HEK293 (cell line): Measurements from ENCODE around the gene TRIM46.
A peak's percentile ranks its signal among the peaks of the same experiment; 100 is the strongest.

Experiments used
- CTCF ChIA-PET: fragments of 350-600 bp; formaldehyde crosslinking; extraction: SDS; loops from one replicate; lab custom pipeline; 2021; ENCODE audit warnings: antibody characterized with exemption; lab: Yijun Ruan, JAX
- POLR2A ChIA-PET: fragments of 300-600 bp; formaldehyde crosslinking; extraction: SDS; loops from one replicate; lab custom pipeline; 2020; ENCODE audit warnings: antibody characterized with exemption, inconsistent platforms; lab: Yijun Ruan, JAX
- H3K27ac ChIP-seq: fragments of 200-500 bp; sonication (Bioruptor generic); 2 replicates; pipeline ENCODE4 v1.5.1; 2014; ENCODE audit warnings: low read depth, low read length, control low read depth, inconsistent platforms; ENCODE audit errors: extremely low read depth
- H3K36me3 ChIP-seq, 2 experiments: fragments of 200-500 bp in 1 of 2; sonication (Bioruptor generic) in 1 of 2; 1 replicate in 1 of 2; 2 replicates in 1 of 2; pipeline ENCODE4 v1.5.1; 2014 to 2017; ENCODE audit warnings: inconsistent platforms in 2 of 2, low read length in 2 of 2; ENCODE audit not compliant: control insufficient read depth in 2 of 2, insufficient read depth in 1 of 2
- H3K4me1 ChIP-seq: fragments of 200-500 bp; sonication (Bioruptor generic); 2 replicates; pipeline ENCODE4 v1.5.1; 2014; ENCODE audit warnings: mild to moderate bottlenecking, low read length, inconsistent platforms; ENCODE audit not compliant: control insufficient read depth, insufficient read depth
- H3K4me3 ChIP-seq: 2 replicates; pipeline ENCODE4 v1.5.1; 2011; ENCODE audit warnings: low read depth, mild to moderate bottlenecking, control low read depth, low read length, moderate library complexity
- H3K9me3 ChIP-seq: fragments of 200-500 bp; sonication (Bioruptor generic); 2 replicates; pipeline ENCODE4 v1.5.1; 2014; ENCODE audit warnings: low read depth, low read length, inconsistent platforms; ENCODE audit not compliant: control insufficient read depth, insufficient read depth
- EGR2 ChIP-seq: fragments of 450-650 bp; formaldehyde crosslinking; IDR thresholded peaks from 2 replicates; pipeline ENCODE4 v1.5.1; 2016; ENCODE audit warnings: low read depth, missing biosample characterization, missing genetic modification characterization
- GLIS2 ChIP-seq: fragments of 450-650 bp; formaldehyde crosslinking; IDR thresholded peaks from 2 replicates; pipeline ENCODE4 v1.5.1; 2016; ENCODE audit warnings: missing biosample characterization, missing genetic modification characterization
- IKZF3 ChIP-seq: fragments of 450-650 bp; IDR thresholded peaks from 2 replicates; pipeline ENCODE4 v1.5.0; 2018; ENCODE audit warnings: missing biosample characterization, mild to moderate bottlenecking, missing genetic modification characterization, moderate library complexity
- SCRT1 ChIP-seq: fragments of 450-650 bp; formaldehyde crosslinking; IDR thresholded peaks from 2 replicates; pipeline ENCODE4 v1.5.1; 2016; ENCODE audit warnings: missing biosample characterization, missing genetic modification characterization, borderline replicate concordance
- ZBTB48 ChIP-seq: fragments of 450-650 bp; formaldehyde crosslinking; IDR thresholded peaks from 2 replicates; pipeline ENCODE4 v1.5.1; 2016; ENCODE audit warnings: missing biosample characterization, missing genetic modification characterization
- ZNF426 ChIP-seq: fragments of 450-650 bp; formaldehyde crosslinking; IDR thresholded peaks from 2 replicates; pipeline ENCODE4 v1.5.1; 2017; ENCODE audit warnings: missing biosample characterization, missing genetic modification characterization, mild to moderate bottlenecking, inconsistent platforms, moderate library complexity
- ZNF600 ChIP-seq: fragments of 450-650 bp; formaldehyde crosslinking; IDR thresholded peaks from 2 replicates; pipeline ENCODE4 v1.5.1; 2016; ENCODE audit warnings: missing biosample characterization, missing genetic modification characterization
- ZNF664 ChIP-seq: fragments of 450-650 bp; formaldehyde crosslinking; IDR thresholded peaks from 2 replicates; pipeline ENCODE4 v1.5.1; 2016; ENCODE audit warnings: missing biosample characterization, missing genetic modification characterization
- ZNF777 ChIP-seq: fragments of 450-650 bp; formaldehyde crosslinking; IDR thresholded peaks from 2 replicates; pipeline ENCODE4 v1.5.1; 2017; ENCODE audit warnings: missing biosample characterization, missing genetic modification characterization, borderline replicate concordance
- TF ChIP-seq, protein P1 (sequence below): fragments of 450-650 bp; formaldehyde crosslinking; IDR thresholded peaks from 2 replicates; pipeline ENCODE4 v1.5.1; 2016; ENCODE audit warnings: missing biosample characterization, missing genetic modification characterization, borderline replicate concordance
- TF ChIP-seq, protein P2 (sequence below): fragments of 450-650 bp; formaldehyde crosslinking; IDR thresholded peaks from 2 replicates; pipeline ENCODE4 v1.5.1; 2016; ENCODE audit warnings: missing biosample characterization, missing genetic modification characterization
- TF ChIP-seq, protein P3 (sequence below): fragments of 450-650 bp; formaldehyde crosslinking; IDR thresholded peaks from 2 replicates; pipeline ENCODE4 v1.5.1; 2016; ENCODE audit warnings: missing biosample characterization, missing genetic modification characterization

TRIM46 gene

DNA sequence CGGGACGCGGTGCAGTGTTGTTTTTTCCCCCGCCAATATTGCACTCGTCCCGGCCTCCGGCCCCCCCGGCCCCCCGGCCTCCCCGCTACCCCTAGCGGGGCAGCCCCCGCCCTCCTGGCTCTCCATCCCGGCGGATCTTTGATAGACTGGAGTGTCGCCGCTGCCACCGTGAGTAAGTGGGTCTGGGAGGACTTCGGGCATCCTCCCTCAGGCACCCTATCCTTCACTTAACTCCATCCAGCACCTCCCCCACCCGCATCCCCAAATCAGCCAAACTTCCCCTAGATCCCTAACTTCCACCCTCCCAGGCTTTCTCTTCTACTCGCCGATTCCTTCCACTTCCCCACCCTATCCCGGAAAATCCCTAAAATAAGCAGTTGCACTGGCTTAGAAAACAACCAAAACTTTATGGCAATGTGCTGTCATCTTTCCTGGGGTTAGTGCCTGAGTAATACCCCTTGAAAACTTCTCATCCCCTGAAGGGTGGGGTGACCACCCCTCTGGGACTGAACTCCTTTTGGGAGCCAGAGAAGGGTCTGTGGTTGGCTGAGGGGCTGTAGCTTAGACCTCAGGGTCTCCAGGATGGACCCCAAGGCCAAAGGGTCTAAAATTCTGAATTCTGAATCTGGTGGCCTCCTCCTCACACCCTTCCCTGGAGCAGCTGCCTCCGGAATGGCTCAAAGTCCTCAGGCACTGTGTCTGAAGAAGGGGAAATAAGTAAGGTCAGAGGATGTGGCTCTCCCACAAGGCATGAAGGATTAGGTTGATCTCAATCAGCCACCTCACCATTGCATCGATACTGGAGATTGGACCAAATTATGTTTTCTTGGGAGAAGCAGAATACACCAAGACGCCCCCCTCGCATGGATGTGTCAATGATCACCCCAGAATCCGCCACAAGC, 21.8 kb downstream of the TRIM46 start:
- H3K27ac ChIP-seq: no peak overlapping the region
- ChIA-PET CTCF (interaction anchor here (0.6 to 3.8 kb wide), 8 partner anchors 12 to 221 kb away, joined by 3 to 60 read pairs (median 11); partner anchors contain the start of genes KRTCAP2, MTX1, THBS3 and TRIM46), POLR2A (interaction anchor here (0.6 to 2.3 kb wide), 6 partner anchors 14 to 1309 kb away, joined by 3 to 10 read pairs (median 4); partner anchors contain the start of genes CLK2 and KRTCAP2)
- H3K36me3 ChIP-seq: peaks cover 0 to 36% of the 10 kb centered on the region in 2 experiments; a peak in 1 of 3 replicates
- peaks cover 3% of the 10 kb centered on the region; the same call in 1 of the 2 replicates for H3K4me1 ChIP-seq
- H3K9me3 ChIP-seq: no peaks in the 10 kb centered on the region
- TF ChIP-seq SCRT1 (tag by site-specific recombination) (no peak), IKZF3 (tag by site-specific recombination) (peak; percentile 6; the same call in 1 of the 2 replicates), EGR2 (tag by site-specific recombination) (no peak), ZNF426 (no peak), ZBTB48 (tag by site-specific recombination) (peak; percentile 97), ZNF600 (tag by site-specific recombination) (0 out of 2 replicates have a peak, but pooled peaks have one; percentile 16)
- TF ChIP-seq, protein P1, sequence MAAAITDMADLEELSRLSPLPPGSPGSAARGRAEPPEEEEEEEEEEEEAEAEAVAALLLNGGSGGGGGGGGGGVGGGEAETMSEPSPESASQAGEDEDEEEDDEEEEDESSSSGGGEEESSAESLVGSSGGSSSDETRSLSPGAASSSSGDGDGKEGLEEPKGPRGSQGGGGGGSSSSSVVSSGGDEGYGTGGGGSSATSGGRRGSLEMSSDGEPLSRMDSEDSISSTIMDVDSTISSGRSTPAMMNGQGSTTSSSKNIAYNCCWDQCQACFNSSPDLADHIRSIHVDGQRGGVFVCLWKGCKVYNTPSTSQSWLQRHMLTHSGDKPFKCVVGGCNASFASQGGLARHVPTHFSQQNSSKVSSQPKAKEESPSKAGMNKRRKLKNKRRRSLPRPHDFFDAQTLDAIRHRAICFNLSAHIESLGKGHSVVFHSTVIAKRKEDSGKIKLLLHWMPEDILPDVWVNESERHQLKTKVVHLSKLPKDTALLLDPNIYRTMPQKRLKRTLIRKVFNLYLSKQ (tag by site-specific recombination): no peak
- TF ChIP-seq, protein P2, sequence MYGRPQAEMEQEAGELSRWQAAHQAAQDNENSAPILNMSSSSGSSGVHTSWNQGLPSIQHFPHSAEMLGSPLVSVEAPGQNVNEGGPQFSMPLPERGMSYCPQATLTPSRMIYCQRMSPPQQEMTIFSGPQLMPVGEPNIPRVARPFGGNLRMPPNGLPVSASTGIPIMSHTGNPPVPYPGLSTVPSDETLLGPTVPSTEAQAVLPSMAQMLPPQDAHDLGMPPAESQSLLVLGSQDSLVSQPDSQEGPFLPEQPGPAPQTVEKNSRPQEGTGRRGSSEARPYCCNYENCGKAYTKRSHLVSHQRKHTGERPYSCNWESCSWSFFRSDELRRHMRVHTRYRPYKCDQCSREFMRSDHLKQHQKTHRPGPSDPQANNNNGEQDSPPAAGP (tag by site-specific recombination): 0 out of 2 replicates have a peak, but pooled peaks have one; percentile 15
- TF ChIP-seq, all 188 proteins: peak for 4
- H3K4me3 ChIP-seq: peak overlapping the region; percentile 50

DNA sequence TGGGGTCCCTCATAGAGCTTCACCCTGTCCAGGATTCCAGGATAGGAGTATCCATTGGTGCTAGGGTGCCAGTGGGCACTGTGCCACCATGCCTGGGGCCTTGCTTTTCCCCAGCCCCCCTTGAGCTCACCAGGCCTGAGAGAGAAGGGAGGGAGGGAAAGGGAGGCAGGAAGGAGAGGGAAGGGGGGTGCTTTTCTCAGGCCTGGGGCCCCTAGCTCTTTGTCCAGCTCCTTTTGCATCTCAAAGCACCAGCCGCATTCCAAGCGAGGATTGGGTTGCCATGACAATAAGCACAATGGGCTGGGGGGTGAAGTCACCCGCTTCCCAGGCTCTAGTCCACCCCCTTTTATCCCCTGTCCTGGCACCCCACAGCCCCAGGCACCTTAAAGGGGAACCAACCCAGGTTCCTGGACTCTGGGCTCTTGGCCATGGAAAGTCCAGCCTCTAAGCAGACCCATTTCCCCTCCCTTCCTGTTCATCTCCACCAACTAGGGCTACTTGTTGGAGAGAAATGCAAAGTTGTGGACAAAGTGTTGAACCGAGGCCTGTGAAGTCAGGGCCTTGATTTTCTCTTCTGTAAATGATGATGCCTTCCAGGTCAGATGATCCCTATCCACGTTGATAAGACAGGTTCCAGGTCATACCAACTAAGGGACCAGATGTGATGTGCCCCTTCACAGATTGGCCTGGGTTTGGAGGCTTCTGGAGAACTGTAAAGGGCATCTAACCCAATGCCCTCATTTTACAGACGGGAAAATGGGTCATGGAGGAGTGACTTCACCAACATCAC, 22.6 kb downstream of the TRIM46 start:
- TF ChIP-seq, protein P3, sequence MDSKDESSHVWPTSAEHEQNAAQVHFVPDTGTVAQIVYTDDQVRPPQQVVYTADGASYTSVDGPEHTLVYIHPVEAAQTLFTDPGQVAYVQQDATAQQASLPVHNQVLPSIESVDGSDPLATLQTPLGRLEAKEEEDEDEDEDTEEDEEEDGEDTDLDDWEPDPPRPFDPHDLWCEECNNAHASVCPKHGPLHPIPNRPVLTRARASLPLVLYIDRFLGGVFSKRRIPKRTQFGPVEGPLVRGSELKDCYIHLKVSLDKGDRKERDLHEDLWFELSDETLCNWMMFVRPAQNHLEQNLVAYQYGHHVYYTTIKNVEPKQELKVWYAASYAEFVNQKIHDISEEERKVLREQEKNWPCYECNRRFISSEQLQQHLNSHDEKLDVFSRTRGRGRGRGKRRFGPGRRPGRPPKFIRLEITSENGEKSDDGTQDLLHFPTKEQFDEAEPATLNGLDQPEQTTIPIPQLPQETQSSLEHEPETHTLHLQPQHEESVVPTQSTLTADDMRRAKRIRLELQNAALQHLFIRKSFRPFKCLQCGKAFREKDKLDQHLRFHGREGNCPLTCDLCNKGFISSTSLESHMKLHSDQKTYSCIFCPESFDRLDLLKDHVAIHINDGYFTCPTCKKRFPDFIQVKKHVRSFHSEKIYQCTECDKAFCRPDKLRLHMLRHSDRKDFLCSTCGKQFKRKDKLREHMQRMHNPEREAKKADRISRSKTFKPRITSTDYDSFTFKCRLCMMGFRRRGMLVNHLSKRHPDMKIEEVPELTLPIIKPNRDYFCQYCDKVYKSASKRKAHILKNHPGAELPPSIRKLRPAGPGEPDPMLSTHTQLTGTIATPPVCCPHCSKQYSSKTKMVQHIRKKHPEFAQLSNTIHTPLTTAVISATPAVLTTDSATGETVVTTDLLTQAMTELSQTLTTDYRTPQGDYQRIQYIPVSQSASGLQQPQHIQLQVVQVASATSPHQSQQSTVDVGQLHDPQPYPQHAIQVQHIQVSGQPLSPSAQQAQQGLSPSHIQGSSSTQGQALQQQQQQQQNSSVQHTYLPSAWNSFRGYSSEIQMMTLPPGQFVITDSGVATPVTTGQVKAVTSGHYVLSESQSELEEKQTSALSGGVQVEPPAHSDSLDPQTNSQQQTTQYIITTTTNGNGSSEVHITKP (tag by site-specific recombination): peak; percentile 8; the same call in 1 of the 2 replicates
- TF ChIP-seq ZNF664 (tag by site-specific recombination) (no peak), GLIS2 (tag by site-specific recombination) (no peak; the same call in 1 of the 2 replicates), ZBTB48 (tag by site-specific recombination) (0 out of 2 replicates have a peak, but pooled peaks have one; percentile 32), ZNF777 (tag by site-specific recombination) (no peak)
- H3K9me3 ChIP-seq: no peaks in the 10 kb centered on the region
- peaks cover 3% of the 10 kb centered on the region; the same call in 1 of the 2 replicates for H3K4me1 ChIP-seq
- no peak overlapping the region for H3K4me3 ChIP-seq
- no peak overlapping the region for H3K27ac ChIP-seq
- ChIA-PET CTCF (interaction anchor here (0.9 to 3.3 kb wide), 3 partner anchors 11 to 54 kb away, joined by 5 to 13 read pairs (median 9); partner anchors contain the start of genes KRTCAP2 and THBS3), POLR2A (interaction anchor here (0.6 to 1.2 kb wide), 3 partner anchors 13 to 1308 kb away, joined by 3 to 4 read pairs (median 3); no protein-coding TSS in a partner anchor)
- peaks cover 0 to 45% of the 10 kb centered on the region in 2 experiments; a peak in 1 of 3 replicates for H3K36me3 ChIP-seq
